PC-3 (cell line): ENCODE measurements around the gene CES4A. TPM values are rescaled to one million over a fixed set of nuclear protein-coding genes. Genes with fewer than 3 reads are reported as not detected.

Experiments used
- ATAC-seq: fragments of 200-7000 bp; cut with Tn5 transposase; 2 replicates; pipeline ENCODE4 v1.9.1; 2020; ENCODE audit warnings: mild to moderate bottlenecking, moderate library complexity
- BruUV-seq: library from RNA; stranded (reverse); fragments of 400-500 nt; replicated peaks from 2 replicates; lab custom pipeline; 2021; lab: Mats Ljungman, UMichigan
- CTCF ChIA-PET: fragments of 300-600 bp; sonication (Branson Sonifier 250); formaldehyde crosslinking; loops from one replicate; lab custom pipeline; 2022; ENCODE audit warnings: antibody characterized with exemption; lab: Charles Lee
- POLR2A ChIA-PET: fragments of 300-600 bp; sonication (Branson Sonifier 250); formaldehyde crosslinking; loops from one replicate; lab custom pipeline; 2022; ENCODE audit warnings: antibody characterized with exemption; ENCODE audit not compliant: unreplicated experiment; lab: Charles Lee
- DNase-seq: peaks from one replicate; pipeline ENCODE4 v3.0.0-alpha.2; 2015
- H2AFZ ChIP-seq: fragments of 300-600 bp; sonication (generic); 2 replicates; pipeline ENCODE4 v1.6.0; 2016; ENCODE audit warnings: antibody characterized with exemption, low read length
- H3F3A ChIP-seq: fragments of 300-600 bp; sonication (generic); one replicate; pipeline ENCODE4 v1.6.0; 2017; ENCODE audit warnings: antibody characterized with exemption, low read length, control low read depth, mild to moderate bottlenecking; ENCODE audit not compliant: unreplicated experiment
- H3K27ac ChIP-seq: fragments of 300-600 bp; sonication (generic); 2 replicates; pipeline ENCODE4 v1.5.1; 2016; ENCODE audit warnings: mild to moderate bottlenecking, low read length
- H3K27me3 ChIP-seq: fragments of 300-600 bp; sonication (generic); 2 replicates; pipeline ENCODE4 v1.6.1; 2016; ENCODE audit warnings: low read length, mixed read lengths
- H3K36me3 ChIP-seq: fragments of 300-600 bp; sonication (generic); 2 replicates; pipeline ENCODE4 v1.6.1; 2016; ENCODE audit warnings: low read depth, mixed run types, low read length, mixed read lengths
- H3K4me1 ChIP-seq: fragments of 300-600 bp; sonication (generic); 2 replicates; pipeline ENCODE4 v1.5.1; 2016; ENCODE audit warnings: low read length; ENCODE audit not compliant: insufficient read depth
- H3K4me2 ChIP-seq: fragments of 300-600 bp; sonication (generic); 2 replicates; pipeline ENCODE4 v1.6.0; 2016; ENCODE audit warnings: low read length
- H3K4me3 ChIP-seq: fragments of 300-600 bp; sonication (generic); 2 replicates; pipeline ENCODE4 v1.5.1; 2016; ENCODE audit warnings: mild to moderate bottlenecking, low read length, mixed read lengths
- H3K79me2 ChIP-seq: fragments of 300-600 bp; sonication (generic); 2 replicates; pipeline ENCODE4 v1.6.1; 2017; ENCODE audit warnings: low read length, mixed read lengths
- H3K9ac ChIP-seq: fragments of 300-600 bp; sonication (generic); 2 replicates; pipeline ENCODE4 v1.6.0; 2016; ENCODE audit warnings: mild to moderate bottlenecking, low read length
- H3K9me2 ChIP-seq: fragments of 300-600 bp; sonication (generic); replicated peaks from 2 replicates; pipeline ENCODE4 v1.6.1; 2016; ENCODE audit warnings: mixed run types, low read length, mixed read lengths
- H3K9me3 ChIP-seq: fragments of 300-600 bp; sonication (generic); 2 replicates; pipeline ENCODE4 v1.6.1; 2016; ENCODE audit warnings: low read length, mixed read lengths
- H4K20me1 ChIP-seq: fragments of 300-600 bp; sonication (generic); 2 replicates; pipeline ENCODE4 v1.6.1; 2016; ENCODE audit warnings: low read length, mixed read lengths
- CTCF ChIP-seq: fragments of 300-600 bp; sonication (generic); conservative IDR thresholded peaks from 2 replicates; pipeline ENCODE4 v1.5.1; 2017; ENCODE audit warnings: antibody characterized with exemption, low read depth, mild to moderate bottlenecking, low read length
- EZH2 ChIP-seq: fragments of 300-600 bp; sonication (generic); IDR thresholded peaks from one replicate; pipeline ENCODE4 v1.6.1; 2017; ENCODE audit warnings: antibody characterized with exemption, mild to moderate bottlenecking, low read length; ENCODE audit not compliant: unreplicated experiment
- EZH2phosphoT487 ChIP-seq: fragments of 300-600 bp; sonication (generic); IDR thresholded peaks from 2 replicates; pipeline ENCODE4 v1.6.1; 2018; ENCODE audit warnings: mild to moderate bottlenecking, antibody characterized with exemption, low read length, borderline replicate concordance
- intact Hi-C: fragments of 100-400 bp; cut with micrococcal nuclease; formaldehyde crosslinking; loops from 2 replicates; pipeline ENCODE4 v1.9.0; 2023
- total RNA-seq: library from RNA; depleted of rRNA; stranded (reverse); fragments of >200 nt; gene quantifications from 2 replicates; pipeline ENCODE4 v1.2.3, GENCODE V29; 2014

CES4A gene
- total RNA-seq, 1 experiment from 2014 or later, result 2.6 TPM

GRCh38 chr16:67027046-67027445 is 38.7 kb downstream of the CES4A start:
- H4K20me1 ChIP-seq, result peaks cover 4% of the 10 kb centered on the region; the same call in 1 of the 2 replicates
- DNase-seq, result no peak
- ATAC-seq, result no peak
- no TSS peak for BruUV-seq
- intact Hi-C loops, result no loop called here
- no peak overlapping the region for H3K4me3 ChIP-seq
- no peak for TF ChIP-seq EZH2phosphoT487
- TF ChIP-seq EZH2, result no peak
- no peak for TF ChIP-seq CTCF
- no peaks in the 10 kb centered on the region for H3F3A ChIP-seq
- no peak overlapping the region for H2AFZ ChIP-seq
- no peak overlapping the region for H3K27ac ChIP-seq
- peaks cover 17% of the 10 kb centered on the region for H3K4me1 ChIP-seq
- no peak overlapping the region for H3K4me2 ChIP-seq
- H3K36me3 ChIP-seq, result no peaks in the 10 kb centered on the region
- no peaks in the 10 kb centered on the region for H3K27me3 ChIP-seq
- H3K9ac ChIP-seq, result no peak overlapping the region
- ChIA-PET CTCF (interaction anchor here (0.6 kb wide), 1 partner anchor 74 kb away, joined by 3 read pairs; no protein-coding TSS in a partner anchor), POLR2A (no interaction called here)
- H3K9me2 ChIP-seq, result no peaks in the 10 kb centered on the region
- no peaks in the 10 kb centered on the region for H3K9me3 ChIP-seq
- peaks cover 29% of the 10 kb centered on the region for H3K79me2 ChIP-seq

GRCh38 chr16:67028167-67028695 is 39.8 kb downstream of the CES4A start:
- Histone ChIP-seq H3F3A (no peaks in the 10 kb centered on the region), H2AFZ (peak overlapping the region; percentile 97), H3K27ac (peak overlapping the region; percentile 64), H3K9me2 (no peaks in the 10 kb centered on the region), H3K9ac (peak overlapping the region; percentile 90), H3K4me2 (peak overlapping the region; percentile 97), H3K36me3 (no peaks in the 10 kb centered on the region), H3K79me2 (peaks cover 40% of the 10 kb centered on the region), H3K27me3 (no peaks in the 10 kb centered on the region), H3K4me1 (peaks cover 8% of the 10 kb centered on the region), H3K4me3 (peak overlapping the region; percentile 78), H4K20me1 (peaks cover 4% of the 10 kb centered on the region; the same call in 1 of the 2 replicates), H3K9me3 (no peaks in the 10 kb centered on the region)
- ChIA-PET POLR2A (interaction anchor here (0.6 kb wide), 1 partner anchor 1300 kb away, joined by 3 read pairs; no protein-coding TSS in a partner anchor), CTCF (interaction anchor here (0.6 to 1.2 kb wide), 3 partner anchors 10 to 74 kb away, joined by 3 to 12 read pairs (median 10); no protein-coding TSS in a partner anchor)
- BruUV-seq, result TSS peak; percentile 98
- no peak for DNase-seq
- intact Hi-C loops, result no loop called here
- TF ChIP-seq EZH2phosphoT487 (no peak), EZH2 (no peak), CTCF (no peak)
- no peak for ATAC-seq

GRCh38 chr16:67028696-67029253 is 40.4 kb downstream of the CES4A start, which contains the start of gene CBFB:
CBFB (plus strand) TSS chr16:67029149; CDS start chr16:67029408, 259 bp downstream.
- BruUV-seq, result no TSS peak
- intact Hi-C loops, result no loop called here

More at GRCh38 chr16:67028696-67029253, 40.4 kb downstream of the CES4A start, which contains the start of gene CBFB:
- Histone ChIP-seq H3K9ac (peak within 1 kb of the TSS; percentile 90), H4K20me1 (peaks cover 4% of the 10 kb centered on the region; the same call in 1 of the 2 replicates), H3K4me2 (peak within 1 kb of the TSS; percentile 97), H3K4me1 (peaks cover 8% of the 10 kb centered on the region), H3K4me3 (peak within 1 kb of the TSS; percentile 96), H3K27ac (peak within 1 kb of the TSS; percentile 64), H2AFZ (peak within 1 kb of the TSS; percentile 97), H3K9me2 (no peaks in the 10 kb centered on the region), H3K79me2 (peaks cover 46% of the 10 kb centered on the region), H3K27me3 (no peaks in the 10 kb centered on the region), H3K9me3 (no peaks in the 10 kb centered on the region), H3F3A (no peaks in the 10 kb centered on the region), H3K36me3 (no peaks in the 10 kb centered on the region)
- ATAC-seq (peak; percentile 83), DNase-seq (peak; percentile 85)
- no peak for TF ChIP-seq EZH2phosphoT487
- 0 out of 2 replicates have a peak, but pooled peaks have one; percentile 16 for TF ChIP-seq CTCF
- CTCF ChIA-PET, result interaction anchor here (0.6 to 1.2 kb wide), 3 partner anchors 11 to 75 kb away, joined by 3 to 12 read pairs (median 10); no protein-coding TSS in a partner anchor
- POLR2A ChIA-PET, result no interaction called here
